Rectal smooth muscle tissue (tissue), 1 donor: ENCODE results near the gene ZNF441.

ENCODE experiments used
- H3K27ac ChIP-seq: one replicate; pipeline ENCODE4 v1.7.0; 2013; ENCODE audit warnings: low read depth, low read length, inconsistent platforms
- H3K27me3 ChIP-seq: one replicate; pipeline ENCODE4 v1.7.0; 2013; ENCODE audit warnings: low read length; ENCODE audit not compliant: control insufficient read depth, insufficient read depth
- H3K36me3 ChIP-seq: one replicate; pipeline ENCODE4 v1.7.0; 2013; ENCODE audit warnings: low read length; ENCODE audit not compliant: control insufficient read depth, insufficient read depth
- H3K4me1 ChIP-seq: one replicate; pipeline ENCODE4 v1.7.0; 2013; ENCODE audit warnings: low read length; ENCODE audit not compliant: control insufficient read depth, insufficient read depth
- H3K4me3 ChIP-seq: one replicate; pipeline ENCODE4 v1.7.0; 2013; ENCODE audit warnings: low read length
- H3K9ac ChIP-seq: one replicate; pipeline ENCODE4 v1.7.0; 2013; ENCODE audit warnings: low read length

ZNF441 gene

DNA sequence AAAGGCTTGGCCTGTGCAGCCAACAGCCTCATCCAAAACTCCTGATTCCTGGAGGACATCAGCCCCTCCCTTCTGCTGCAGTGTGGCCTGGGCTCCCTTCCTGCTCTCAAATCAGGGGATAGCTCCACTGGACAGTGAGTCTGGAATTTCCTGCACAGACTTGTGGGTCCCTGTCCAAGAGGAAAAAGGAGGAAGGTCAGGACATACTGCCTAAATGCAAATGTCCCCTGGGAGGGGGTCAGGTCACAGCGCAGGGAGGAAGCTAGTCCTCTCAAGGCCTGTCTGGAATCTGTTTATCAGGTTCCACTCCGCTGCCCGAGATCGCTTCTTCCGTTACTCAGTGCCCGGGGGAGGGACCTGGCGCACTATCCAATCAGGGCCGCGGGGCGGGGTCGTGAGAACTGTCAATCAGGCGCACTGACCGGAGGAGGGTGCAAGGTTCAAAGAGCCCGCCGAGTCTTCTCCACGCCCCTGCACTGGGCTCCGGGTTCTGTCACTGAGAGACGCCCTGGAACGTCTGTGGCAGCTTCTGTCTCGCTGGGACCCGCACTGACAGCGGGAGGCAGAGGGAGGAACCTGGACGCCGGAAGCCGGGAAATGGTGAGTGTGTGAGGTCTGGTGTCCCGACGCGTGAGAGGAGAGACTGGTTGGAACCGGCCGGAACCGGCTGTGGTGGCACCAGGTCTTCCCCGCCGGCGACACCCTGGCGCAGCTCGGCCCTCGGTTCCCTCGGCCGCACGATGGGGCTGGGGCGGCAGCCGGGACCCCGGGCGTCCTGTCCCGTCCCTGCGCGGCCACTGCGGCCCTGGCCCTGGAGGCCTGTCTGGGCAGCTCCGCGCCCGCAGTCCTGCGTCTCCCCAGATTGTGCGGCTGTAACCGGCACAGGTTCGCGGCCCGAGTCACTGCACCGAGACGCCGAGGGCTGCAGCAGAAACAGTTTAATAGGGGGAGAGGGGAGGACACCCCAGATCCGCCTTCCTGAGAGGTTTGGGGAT is at the start of gene ZNF441:
Gene ZNF441, plus strand, starts transcription at position 404 of the 995 bp plus-strand sequence. Its CDS starts 194 bp downstream, at position 598.
- peaks cover 3% of the 10 kb centered on the region for H3K36me3 ChIP-seq
- peak within 1 kb of the TSS; percentile 58 for H3K9ac ChIP-seq

DNA sequence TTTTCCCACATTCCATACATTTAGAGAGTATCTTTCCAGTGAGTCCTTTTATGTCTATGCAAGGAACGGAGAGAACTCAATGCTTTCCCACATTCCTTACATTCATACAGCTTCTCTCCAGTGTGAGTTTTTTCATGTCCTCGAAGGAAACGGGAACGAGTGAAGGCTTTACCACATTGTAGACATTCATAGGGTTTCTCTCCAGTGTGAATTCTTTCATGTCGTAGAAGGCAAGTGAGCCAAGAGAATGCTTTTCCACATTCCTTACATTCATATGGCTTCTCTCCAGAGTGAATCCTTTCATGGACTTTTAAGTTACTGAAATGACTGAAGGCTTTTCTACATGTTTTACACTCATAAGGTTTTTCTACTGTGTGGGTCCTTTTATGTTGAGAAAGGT is 45.1 kb upstream of the ZNF441 start:
- Histone ChIP-seq H3K4me3 (no peak overlapping the region), H3K27ac (no peak overlapping the region), H3K4me1 (no peaks in the 10 kb centered on the region), H3K27me3 (no peaks in the 10 kb centered on the region), H3K9ac (no peak overlapping the region), H3K36me3 (peaks cover 14% of the 10 kb centered on the region)

More for the DNA sequence above, at the start of gene ZNF441:
- peak within 1 kb of the TSS; percentile 66 for H3K4me3 ChIP-seq
- H3K27me3 ChIP-seq, result no peaks in the 10 kb centered on the region
- peaks cover 11% of the 10 kb centered on the region for H3K4me1 ChIP-seq
- peak within 1 kb of the TSS; percentile 83 for H3K27ac ChIP-seq

DNA sequence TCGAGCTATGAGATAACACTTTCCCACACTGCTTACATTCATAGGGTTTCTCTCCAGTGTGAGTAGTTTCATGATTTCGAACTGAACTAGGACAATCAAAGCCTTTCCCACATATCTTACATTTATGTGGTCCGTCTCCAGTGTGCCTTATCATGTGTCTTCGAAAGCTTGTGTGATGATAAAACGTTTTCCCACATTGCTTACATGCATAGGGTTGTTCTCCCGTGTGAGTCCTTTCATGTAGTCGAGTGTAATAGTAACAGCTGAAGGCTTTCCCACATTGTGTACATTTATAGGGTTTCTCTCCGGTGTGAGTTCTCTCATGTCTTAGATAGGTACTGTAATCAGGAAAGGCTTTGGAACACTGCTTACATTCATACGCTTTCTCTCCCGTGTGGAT is 44.4 kb upstream of the ZNF441 start:
- Histone ChIP-seq H3K27ac (no peak overlapping the region), H3K4me1 (no peaks in the 10 kb centered on the region), H3K36me3 (peaks cover 14% of the 10 kb centered on the region), H3K9ac (no peak overlapping the region), H3K4me3 (no peak overlapping the region), H3K27me3 (no peaks in the 10 kb centered on the region)

DNA sequence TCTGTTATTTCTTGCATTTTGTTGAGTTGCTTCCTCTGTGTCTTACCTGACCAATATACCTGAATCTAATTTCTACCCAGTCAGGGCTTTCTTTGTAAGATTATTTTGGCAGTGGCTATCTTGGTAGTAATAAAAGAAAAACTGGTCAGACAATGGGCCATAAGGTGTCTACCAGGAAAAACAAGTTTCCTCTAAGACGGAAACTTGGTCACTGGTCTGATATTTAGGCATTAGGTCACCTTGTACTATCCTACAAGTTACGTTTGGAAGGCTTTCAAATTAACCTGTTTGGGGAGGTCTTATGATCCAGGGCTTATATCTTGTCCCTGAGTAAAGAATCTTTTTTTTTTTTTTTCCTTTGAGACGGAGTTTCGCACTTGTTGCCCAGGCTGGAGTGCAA is 37.2 kb upstream of the ZNF441 start:
- Histone ChIP-seq H3K27ac (no peak overlapping the region), H3K4me3 (no peak overlapping the region), H3K27me3 (no peaks in the 10 kb centered on the region), H3K9ac (no peak overlapping the region), H3K4me1 (no peaks in the 10 kb centered on the region), H3K36me3 (peaks cover 4% of the 10 kb centered on the region)

DNA sequence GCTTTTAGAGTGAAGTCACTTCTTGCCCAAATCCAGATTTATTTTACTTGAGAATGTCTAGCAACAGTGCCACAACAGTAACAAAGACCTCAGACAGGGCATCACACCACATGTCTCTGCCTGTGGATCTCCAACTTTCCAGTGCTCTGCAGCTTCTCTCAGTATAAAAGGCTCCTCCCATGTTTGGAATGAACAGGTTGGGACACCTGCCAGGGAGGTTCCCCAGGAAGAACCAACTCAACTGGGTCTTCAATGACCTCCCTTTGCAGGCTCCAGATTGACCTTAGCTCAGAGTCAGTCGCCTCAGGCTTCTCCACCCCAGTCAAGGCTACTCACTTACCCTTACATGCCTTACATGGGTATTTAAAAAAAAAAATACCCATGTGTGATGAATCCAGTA is 31.4 kb upstream of the ZNF441 start:
- H3K4me1 ChIP-seq, result peaks cover 6% of the 10 kb centered on the region
- no peak overlapping the region for H3K27ac ChIP-seq
- H3K9ac ChIP-seq, result no peak overlapping the region
- no peaks in the 10 kb centered on the region for H3K27me3 ChIP-seq
- no peaks in the 10 kb centered on the region for H3K36me3 ChIP-seq
- no peak overlapping the region for H3K4me3 ChIP-seq

DNA sequence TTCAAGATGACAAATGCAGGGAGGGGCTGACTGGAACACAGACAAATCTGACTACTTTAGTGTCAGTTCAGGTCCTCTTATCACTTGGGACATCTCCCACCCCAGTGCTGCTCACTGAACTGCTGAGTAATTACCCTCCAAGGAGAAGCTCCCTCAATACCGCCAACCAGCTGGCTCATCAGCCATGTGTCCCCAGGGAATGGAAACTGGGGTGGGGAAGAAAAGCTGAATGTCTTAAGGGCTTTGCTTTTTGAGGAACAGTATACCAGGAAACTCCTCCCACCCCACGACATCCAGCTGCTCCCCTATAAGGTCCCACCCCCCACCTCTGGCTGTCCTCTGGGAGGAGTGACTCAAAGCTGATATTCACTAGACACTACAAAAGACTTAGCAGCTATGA is 30.1 kb upstream of the ZNF441 start:
- H3K4me1 ChIP-seq, result peaks cover 6% of the 10 kb centered on the region
- no peak overlapping the region for H3K4me3 ChIP-seq
- no peaks in the 10 kb centered on the region for H3K27me3 ChIP-seq
- H3K36me3 ChIP-seq, result no peaks in the 10 kb centered on the region
- H3K27ac ChIP-seq, result no peak overlapping the region
- no peak overlapping the region for H3K9ac ChIP-seq

DNA sequence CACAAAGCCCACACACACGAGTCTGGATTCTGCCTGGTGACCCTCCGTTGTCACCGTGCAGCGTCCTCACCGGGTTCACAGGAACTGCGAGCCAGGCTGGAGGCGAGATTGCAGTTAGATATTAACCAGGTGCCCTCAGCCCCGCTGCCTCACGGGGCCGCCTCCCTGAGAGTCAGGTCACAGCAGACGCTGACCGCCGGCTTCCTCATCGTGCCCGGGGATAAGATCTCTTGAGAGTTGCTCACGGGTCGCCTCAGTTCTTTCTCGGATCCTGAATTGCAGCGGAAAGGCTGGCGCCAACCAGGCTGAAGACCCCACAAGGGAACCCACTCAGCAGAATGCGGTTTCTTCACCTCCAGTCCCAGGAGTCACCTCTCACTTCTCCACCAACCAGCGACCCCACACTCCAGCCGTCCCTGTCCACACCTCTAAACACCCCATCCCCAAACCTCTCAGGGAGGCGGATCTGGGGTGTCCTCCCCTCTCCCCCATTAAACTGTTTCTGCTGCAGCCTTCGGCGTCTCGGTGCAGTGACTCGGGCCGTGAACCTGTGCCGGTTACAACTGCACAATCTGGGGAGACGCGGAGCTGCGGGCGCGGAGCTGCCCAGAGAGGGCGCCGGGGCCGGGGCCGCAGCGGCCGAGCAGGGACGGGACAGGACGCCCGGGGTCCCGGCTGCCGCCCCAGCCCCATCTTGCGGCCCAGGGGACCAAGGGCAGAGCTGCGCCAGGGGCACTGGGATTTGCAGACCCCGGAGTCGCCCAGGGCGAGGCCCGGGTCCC is 28.6 kb upstream of the ZNF441 start:
- Histone ChIP-seq H3K36me3 (no peaks in the 10 kb centered on the region), H3K4me3 (peak overlapping the region; percentile 96), H3K4me1 (peaks cover 6% of the 10 kb centered on the region), H3K27me3 (no peaks in the 10 kb centered on the region), H3K9ac (peak overlapping the region; percentile 94), H3K27ac (peak overlapping the region; percentile 81)

DNA sequence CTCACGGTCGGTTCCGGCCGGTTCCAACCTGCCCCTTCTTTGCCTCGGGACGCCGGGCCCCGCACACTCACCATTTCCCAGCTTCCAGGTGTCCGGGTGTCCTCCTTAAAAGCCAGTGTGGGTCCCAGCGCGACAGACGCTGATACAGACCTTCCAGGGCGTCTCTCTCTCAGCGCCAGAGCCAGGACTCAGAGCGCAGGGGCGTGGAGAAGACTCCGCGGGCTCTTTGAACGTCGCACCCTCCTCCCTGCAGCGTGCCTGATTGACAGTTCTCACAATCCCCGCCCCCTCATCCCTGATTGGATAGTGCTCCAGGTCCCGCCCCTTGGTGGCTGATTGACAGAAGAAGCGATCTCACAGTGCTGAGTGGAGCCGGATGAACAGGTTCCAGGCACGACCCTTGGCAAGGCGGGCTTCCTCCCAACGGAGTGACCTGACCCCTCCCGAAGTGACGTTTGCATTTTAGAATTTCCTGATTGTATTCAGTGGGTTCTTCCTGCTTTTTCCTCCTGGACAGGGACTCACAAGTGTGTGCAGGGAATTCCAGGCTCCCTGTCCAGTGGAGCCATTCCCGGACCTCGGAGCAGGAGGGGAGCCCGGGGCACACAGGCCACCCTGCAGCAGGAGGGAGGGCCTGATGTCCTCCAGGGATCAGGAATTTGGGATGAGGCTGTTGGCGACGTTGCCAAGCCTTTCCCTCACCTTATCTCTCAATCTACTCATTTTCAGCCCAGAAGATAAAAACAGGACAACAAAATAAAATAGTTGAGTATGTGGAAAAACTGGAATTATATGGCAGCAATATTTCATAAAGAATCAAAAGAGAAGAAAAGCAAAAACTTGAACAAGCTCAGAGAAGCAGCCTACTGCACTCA is 27.8 kb upstream of the ZNF441 start, which contains the start of gene ZNF823:
Gene ZNF823, minus strand, starts transcription at position 201 of the 875 bp plus-strand sequence. Its CDS starts 127 bp downstream, at position 74.
- Histone ChIP-seq H3K27me3 (no peaks in the 10 kb centered on the region), H3K4me3 (peak within 1 kb of the TSS; percentile 96), H3K4me1 (peaks cover 6% of the 10 kb centered on the region), H3K27ac (peak within 1 kb of the TSS; percentile 81), H3K36me3 (no peaks in the 10 kb centered on the region), H3K9ac (peak within 1 kb of the TSS; percentile 94)

DNA sequence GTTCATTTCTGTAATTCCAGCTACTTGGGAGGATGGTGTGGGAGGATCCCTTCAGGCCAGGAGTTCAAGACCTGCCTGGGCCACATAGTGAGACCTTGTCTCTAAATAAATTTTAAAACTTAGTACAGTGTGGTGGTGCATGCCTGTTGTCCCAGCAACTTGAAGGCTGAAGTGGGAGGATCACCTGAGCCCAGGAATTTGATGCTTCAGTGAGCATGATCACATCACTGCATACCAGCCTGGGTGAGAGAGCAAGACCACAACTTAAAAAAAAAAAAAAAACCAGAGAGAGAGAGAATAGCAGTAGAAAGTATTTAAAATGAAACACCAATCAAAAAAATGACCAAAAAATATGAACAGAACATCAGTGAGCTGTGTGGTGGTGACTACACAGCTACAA is 20.9 kb upstream of the ZNF441 start:
- no peaks in the 10 kb centered on the region for H3K4me1 ChIP-seq
- H3K4me3 ChIP-seq, result no peak overlapping the region
- H3K9ac ChIP-seq, result no peak overlapping the region
- no peaks in the 10 kb centered on the region for H3K27me3 ChIP-seq
- no peaks in the 10 kb centered on the region for H3K36me3 ChIP-seq
- H3K27ac ChIP-seq, result no peak overlapping the region

DNA sequence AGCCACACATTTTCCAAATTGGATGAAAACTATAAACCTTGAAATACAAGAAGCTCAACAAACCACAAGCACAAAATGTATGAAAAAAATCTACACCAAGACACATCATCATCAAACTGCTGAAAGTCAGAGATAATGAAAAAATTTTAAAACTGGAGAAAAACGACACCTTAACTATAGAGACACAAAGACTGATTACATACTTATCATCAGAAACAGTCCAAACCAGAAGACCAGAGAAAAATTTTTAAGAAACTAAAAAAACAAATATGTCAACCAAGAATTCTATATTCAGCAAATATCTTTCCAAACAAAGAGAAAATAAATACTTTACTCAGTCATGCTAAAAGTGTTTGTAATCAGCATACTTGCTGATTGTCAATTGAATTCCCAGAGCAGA is 19.5 kb upstream of the ZNF441 start:
- Histone ChIP-seq H3K4me3 (no peak overlapping the region), H3K27ac (no peak overlapping the region), H3K4me1 (no peaks in the 10 kb centered on the region), H3K36me3 (no peaks in the 10 kb centered on the region), H3K9ac (no peak overlapping the region), H3K27me3 (no peaks in the 10 kb centered on the region)

DNA sequence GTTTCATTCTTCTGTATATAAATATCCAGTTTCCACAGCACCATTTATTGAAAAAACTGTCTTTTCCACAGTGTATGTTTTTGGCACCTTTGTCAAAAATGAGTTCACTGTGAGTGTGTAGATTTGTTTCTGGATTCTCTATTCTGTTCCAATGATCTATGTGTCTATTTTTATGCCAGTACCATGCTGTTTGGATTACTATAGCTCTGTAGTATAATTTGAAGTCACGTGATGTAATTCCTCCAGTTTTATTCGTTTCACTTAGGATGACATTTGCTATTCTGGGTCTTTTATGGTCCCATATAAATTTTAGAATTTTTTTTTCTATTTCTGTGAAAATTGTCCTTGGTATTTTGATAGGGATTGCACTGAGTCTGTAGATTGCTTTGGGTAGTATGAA is 17.0 kb upstream of the ZNF441 start:
- Histone ChIP-seq H3K36me3 (no peaks in the 10 kb centered on the region), H3K4me1 (no peaks in the 10 kb centered on the region), H3K27me3 (no peaks in the 10 kb centered on the region), H3K9ac (no peak overlapping the region), H3K4me3 (no peak overlapping the region), H3K27ac (no peak overlapping the region)
